Bronchial epithelial cell (primary cell): ENCODE results near the gene CD3D. TPM values are rescaled to one million over a fixed set of nuclear protein-coding genes. Genes with fewer than 3 reads are reported as not detected.

Experiments
- DNase-seq: peaks from one replicate; pipeline ENCODE4 v3.0.0-alpha.2; 2010; ENCODE audit warnings: low read depth
- FAIRE-seq: peaks from 2 replicates; lab custom pipeline; 2011; peaks lifted over from hg19 to GRCh38; lab: Jason Lieb, UNC
- H3K27me3 ChIP-seq: 2 replicates; pipeline ENCODE4 v1.5.1; 2011; ENCODE audit warnings: low read length; ENCODE audit not compliant: control insufficient read depth, insufficient read depth
- H3K36me3 ChIP-seq: 2 replicates; pipeline ENCODE4 v1.5.1; 2011; ENCODE audit warnings: low read length; ENCODE audit not compliant: control insufficient read depth, insufficient read depth
- H3K4me3 ChIP-seq: 2 replicates; pipeline ENCODE4 v1.5.1; 2011; ENCODE audit warnings: mild to moderate bottlenecking, low read depth, low read length, control low read depth
- total RNA-seq: library from RNA; depleted of rRNA; stranded (reverse); fragments of >200 nt; gene quantifications from 2 replicates; pipeline ENCODE4 v1.2.1, GENCODE V29; 2014
- TF ChIP-seq, protein P1 (sequence below): IDR thresholded peaks from 2 replicates; pipeline ENCODE4 v1.5.1; 2011; ENCODE audit warnings: mild to moderate bottlenecking, moderate library complexity, low read length, control low read depth, inconsistent platforms; ENCODE audit not compliant: insufficient read depth, severe bottlenecking

Gene CD3D
- total RNA-seq, 1 donor from 2014 or later, result not detected

- FAIRE-seq (no peak), DNase-seq (no peak)
- Histone ChIP-seq H3K27me3 (no peaks in the 10 kb centered on the region), H3K4me3 (no peak overlapping the region), H3K36me3 (no peaks in the 10 kb centered on the region)
- TF ChIP-seq, protein P1, sequence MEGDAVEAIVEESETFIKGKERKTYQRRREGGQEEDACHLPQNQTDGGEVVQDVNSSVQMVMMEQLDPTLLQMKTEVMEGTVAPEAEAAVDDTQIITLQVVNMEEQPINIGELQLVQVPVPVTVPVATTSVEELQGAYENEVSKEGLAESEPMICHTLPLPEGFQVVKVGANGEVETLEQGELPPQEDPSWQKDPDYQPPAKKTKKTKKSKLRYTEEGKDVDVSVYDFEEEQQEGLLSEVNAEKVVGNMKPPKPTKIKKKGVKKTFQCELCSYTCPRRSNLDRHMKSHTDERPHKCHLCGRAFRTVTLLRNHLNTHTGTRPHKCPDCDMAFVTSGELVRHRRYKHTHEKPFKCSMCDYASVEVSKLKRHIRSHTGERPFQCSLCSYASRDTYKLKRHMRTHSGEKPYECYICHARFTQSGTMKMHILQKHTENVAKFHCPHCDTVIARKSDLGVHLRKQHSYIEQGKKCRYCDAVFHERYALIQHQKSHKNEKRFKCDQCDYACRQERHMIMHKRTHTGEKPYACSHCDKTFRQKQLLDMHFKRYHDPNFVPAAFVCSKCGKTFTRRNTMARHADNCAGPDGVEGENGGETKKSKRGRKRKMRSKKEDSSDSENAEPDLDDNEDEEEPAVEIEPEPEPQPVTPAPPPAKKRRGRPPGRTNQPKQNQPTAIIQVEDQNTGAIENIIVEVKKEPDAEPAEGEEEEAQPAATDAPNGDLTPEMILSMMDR, result no peak
Measured at GRCh38 chr11:118320515-118320914, 22.0 kb downstream of the CD3D start.

- no peaks in the 10 kb centered on the region for H3K36me3 ChIP-seq
- FAIRE-seq (no peak), DNase-seq (no peak)
- no peaks in the 10 kb centered on the region for H3K27me3 ChIP-seq
- H3K4me3 ChIP-seq, result no peak overlapping the region
- TF ChIP-seq, protein P1, result no peak
Measured at GRCh38 chr11:118319337-118319707, 23.2 kb downstream of the CD3D start.

GRCh38 chr11:118318581-118319336 lies 23.7 kb downstream of the CD3D start:
- DNase-seq (peak; percentile 76), FAIRE-seq (no peak)
- no peaks in the 10 kb centered on the region for H3K27me3 ChIP-seq
- H3K4me3 ChIP-seq, result no peak overlapping the region
- TF ChIP-seq, protein P1, result no peak
- no peaks in the 10 kb centered on the region for H3K36me3 ChIP-seq

DNA sequence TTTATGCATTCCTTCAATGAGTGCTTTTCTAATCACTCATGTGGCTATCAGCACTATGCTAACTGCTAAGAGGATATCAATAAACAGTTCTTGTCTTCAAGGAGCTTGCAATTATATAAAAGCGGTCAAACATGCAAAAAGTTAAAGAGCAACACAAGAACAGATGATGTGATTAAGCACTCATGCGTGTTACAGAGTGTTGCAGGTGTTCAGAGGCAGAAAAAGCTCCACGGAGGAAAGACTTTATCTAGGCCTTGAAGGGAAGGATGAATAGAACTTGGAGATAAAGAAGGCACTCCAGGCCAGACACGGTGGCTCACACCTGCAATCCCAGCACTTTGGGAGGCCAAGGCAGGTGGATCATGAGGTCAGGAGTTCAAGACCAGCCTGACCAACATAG lies 24.4 kb downstream of the CD3D start:
- DNase-seq, result no peak
- no peak for FAIRE-seq
- Histone ChIP-seq H3K36me3 (no peaks in the 10 kb centered on the region), H3K27me3 (no peaks in the 10 kb centered on the region), H3K4me3 (no peak overlapping the region)
- TF ChIP-seq, protein P1, result no peak

DNA sequence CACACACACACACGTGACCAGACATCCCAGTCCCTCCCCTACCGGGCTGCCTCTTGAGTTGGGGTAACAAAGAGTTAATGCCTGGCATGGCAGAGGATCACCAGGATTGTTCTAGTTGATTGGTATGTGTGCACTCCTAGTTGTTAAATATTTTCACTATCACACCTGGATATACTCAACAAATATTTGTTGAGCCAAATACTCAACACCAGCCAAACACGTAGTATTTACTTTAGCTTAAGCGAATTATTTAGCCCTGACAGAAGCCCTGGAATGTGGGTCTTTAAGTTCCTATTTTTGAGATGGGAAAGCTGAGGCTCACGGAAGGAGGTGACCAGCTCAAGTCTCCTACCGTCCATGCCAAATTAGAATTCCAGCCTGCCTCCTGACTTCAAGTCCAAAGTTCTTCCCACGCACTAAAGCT lies 27.5 kb downstream of the CD3D start:
- Histone ChIP-seq H3K27me3 (no peaks in the 10 kb centered on the region), H3K4me3 (no peak overlapping the region), H3K36me3 (no peaks in the 10 kb centered on the region)
- TF ChIP-seq, protein P1, result no peak
- FAIRE-seq (no peak), DNase-seq (peak; percentile 31)

GRCh38 chr11:118313242-118313641 lies 29.3 kb downstream of the CD3D start:
- Histone ChIP-seq H3K4me3 (no peak overlapping the region), H3K27me3 (no peaks in the 10 kb centered on the region), H3K36me3 (no peaks in the 10 kb centered on the region)
- no peak for FAIRE-seq
- TF ChIP-seq, protein P1, result no peak
- no peak for DNase-seq
